Lung (tissue), 12 donors: ENCODE data around the gene SLC19A1. TPM values are rescaled to one million over a fixed set of nuclear protein-coding genes. Genes with fewer than 3 reads are reported as not detected.

Source experiments
- ATAC-seq: fragments of 200-7000 bp; cut with Tn5 transposase; one replicate; pipeline ENCODE4 v1.9.1; 2020; ENCODE audit warnings: moderate number of reproducible peaks; ENCODE audit not compliant: insufficient read depth, low FRiP score
- DNase-seq, 3 donors: peaks; one replicate each; pipeline ENCODE4 v3.0.0-alpha.2; 2013 to 2017
- H3K27ac ChIP-seq, 2 donors: one replicate each; pipeline ENCODE4 v1.5.1; 2013; ENCODE audit warnings: mild to moderate bottlenecking in 2 of 2, moderate library complexity in 2 of 2, control low read depth in 1 of 2, inconsistent platforms in 1 of 2, low read depth in 1 of 2, low read length in 1 of 2
- H3K27me3 ChIP-seq, 3 donors: one replicate each; pipeline ENCODE4 v1.5.1; 2013; ENCODE audit warnings: low read length in 2 of 3; ENCODE audit not compliant: control insufficient read depth in 3 of 3, insufficient read depth in 3 of 3
- H3K36me3 ChIP-seq, 4 donors: one replicate each; pipeline ENCODE4 v1.5.1; 2013; ENCODE audit warnings: low read length in 4 of 4, mild to moderate bottlenecking in 1 of 4, moderate library complexity in 1 of 4; ENCODE audit not compliant: control insufficient read depth in 4 of 4, insufficient read depth in 4 of 4
- H3K4me1 ChIP-seq, 5 donors: one replicate each; pipeline ENCODE4 v1.5.1; 2013; ENCODE audit warnings: low read length in 5 of 5, mild to moderate bottlenecking in 2 of 5, moderate library complexity in 1 of 5; ENCODE audit not compliant: control insufficient read depth in 5 of 5, insufficient read depth in 5 of 5
- H3K4me3 ChIP-seq: one replicate; pipeline ENCODE4 v1.5.1; 2013; ENCODE audit warnings: mild to moderate bottlenecking, control low read depth, moderate library complexity
- H3K9ac ChIP-seq, 2 donors: one replicate each; pipeline ENCODE4 v1.5.1; 2013; ENCODE audit warnings: low read length in 2 of 2, control low read depth in 1 of 2; ENCODE audit not compliant: insufficient read depth in 1 of 2
- H3K9me3 ChIP-seq, 4 donors: one replicate each; pipeline ENCODE4 v1.5.1; 2013; ENCODE audit warnings: low read length in 3 of 4, mild to moderate bottlenecking in 1 of 4, moderate library complexity in 1 of 4; ENCODE audit not compliant: control insufficient read depth in 4 of 4, insufficient read depth in 3 of 4
- WGBS, 2 donors: extraction: QIAGEN DNeasy Blood & Tissue Kit; methylation state at CpG; one replicate each; pipeline ENCODE4 v1.1.7; 2013; 5-methylcytosine and 5-hydroxymethylcytosine counted together
- polyA plus RNA-seq, 2 donors: library from polyadenylated mRNA; stranded (reverse); fragments of 200-250 nt; gene quantifications; one replicate each; pipeline ENCODE4 v1.2.1, GENCODE V29; 2013
- total RNA-seq, 2 donors: library from RNA; depleted of rRNA in 1 of 2; stranded (reverse); fragments of >200 nt in 1 of 2; gene quantifications; one replicate each; pipeline ENCODE4 v1.2.1, GENCODE V29; 2014 to 2021
- TF ChIP-seq, protein P1 (sequence below): IDR thresholded peaks from 2 replicates; pipeline ENCODE4 v1.5.1; 2012; ENCODE audit warnings: mild to moderate bottlenecking; ENCODE audit errors: control extremely low read depth, extremely low read depth
- donor health status: control.
- donor health status: control.
- donor health status: Bipolar disorder and iron deficiency.
- donor health status: healthy.
- donor health status: DM: yes; HTN: yes; CAD: no.

Gene SLC19A1
- total and polyA plus RNA-seq, 4 donors, result 23.8 to 42.0 (median 26.2) TPM

DNA sequence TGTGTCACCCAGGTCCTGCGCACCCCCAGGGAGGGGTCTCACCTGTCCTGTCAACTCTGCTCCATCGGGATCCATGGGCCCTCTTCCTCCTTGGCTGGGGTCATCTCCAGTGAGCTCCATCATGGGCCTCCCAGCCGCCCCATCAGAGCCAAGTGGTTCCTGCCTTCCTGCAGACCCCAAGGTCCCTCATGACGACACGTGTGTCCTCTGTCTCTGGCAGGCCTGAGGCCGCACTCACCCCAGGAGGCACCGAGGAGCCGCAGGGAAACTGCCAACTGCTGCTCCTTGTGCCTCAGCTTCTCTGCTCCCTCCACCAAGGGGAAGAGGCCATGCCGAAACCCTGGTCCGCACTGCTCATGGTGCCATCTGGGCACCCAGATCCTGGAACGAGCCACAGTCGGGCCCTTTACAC lies 90.5 kb downstream of the SLC19A1 start:
- H3K9me3 ChIP-seq, result peaks cover 0 to 3% (median 1%) of the 10 kb centered on the region in 4 donors
- no peak for ATAC-seq
- H3K9ac ChIP-seq, result no peak overlapping the region

GRCh38 chr21:45451091-45451740 lies 91.0 kb downstream of the SLC19A1 start:
- Histone ChIP-seq H3K4me1 (peaks cover 0 to 36% (median 15%) of the 10 kb centered on the region in 5 donors), H3K9ac (no peak overlapping the region), H3K4me3 (no peak overlapping the region), H3K36me3 (peaks cover 0 to 3% (median 0%) of the 10 kb centered on the region in 4 donors), H3K9me3 (peaks cover 0 to 3% (median 1%) of the 10 kb centered on the region in 4 donors), H3K27me3 (peaks cover 0 to 3% (median 0%) of the 10 kb centered on the region in 3 donors), H3K27ac (no peak overlapping the region)
- DNase-seq, result no peak
- TF ChIP-seq, protein P1, sequence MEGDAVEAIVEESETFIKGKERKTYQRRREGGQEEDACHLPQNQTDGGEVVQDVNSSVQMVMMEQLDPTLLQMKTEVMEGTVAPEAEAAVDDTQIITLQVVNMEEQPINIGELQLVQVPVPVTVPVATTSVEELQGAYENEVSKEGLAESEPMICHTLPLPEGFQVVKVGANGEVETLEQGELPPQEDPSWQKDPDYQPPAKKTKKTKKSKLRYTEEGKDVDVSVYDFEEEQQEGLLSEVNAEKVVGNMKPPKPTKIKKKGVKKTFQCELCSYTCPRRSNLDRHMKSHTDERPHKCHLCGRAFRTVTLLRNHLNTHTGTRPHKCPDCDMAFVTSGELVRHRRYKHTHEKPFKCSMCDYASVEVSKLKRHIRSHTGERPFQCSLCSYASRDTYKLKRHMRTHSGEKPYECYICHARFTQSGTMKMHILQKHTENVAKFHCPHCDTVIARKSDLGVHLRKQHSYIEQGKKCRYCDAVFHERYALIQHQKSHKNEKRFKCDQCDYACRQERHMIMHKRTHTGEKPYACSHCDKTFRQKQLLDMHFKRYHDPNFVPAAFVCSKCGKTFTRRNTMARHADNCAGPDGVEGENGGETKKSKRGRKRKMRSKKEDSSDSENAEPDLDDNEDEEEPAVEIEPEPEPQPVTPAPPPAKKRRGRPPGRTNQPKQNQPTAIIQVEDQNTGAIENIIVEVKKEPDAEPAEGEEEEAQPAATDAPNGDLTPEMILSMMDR, result no peak
- no peak for ATAC-seq
- WGBS, 2 donors, result 83 to 88% methylated on average over 20 of the region's 20 CpGs

More for the DNA sequence above, 90.5 kb downstream of the SLC19A1 start:
- 90 to 94% methylated on average over 12 of the region's 12 CpGs for whole genome bisulfite sequencing, 2 donors
- no peak for DNase-seq
- Histone ChIP-seq H3K4me1 (peaks cover 0 to 37% (median 15%) of the 10 kb centered on the region in 5 donors), H3K27ac (no peak overlapping the region), H3K4me3 (no peak overlapping the region), H3K27me3 (peaks cover 0 to 3% (median 0%) of the 10 kb centered on the region in 3 donors), H3K36me3 (peaks cover 0 to 3% (median 0%) of the 10 kb centered on the region in 4 donors)
- TF ChIP-seq, protein P1, result no peak

GRCh38 chr21:45450423-45451090 lies 91.7 kb downstream of the SLC19A1 start:
- TF ChIP-seq, protein P1, result no peak
- no peak for ATAC-seq
- Histone ChIP-seq H3K9ac (no peak overlapping the region), H3K27me3 (peaks cover 0 to 3% (median 0%) of the 10 kb centered on the region in 3 donors), H3K27ac (no peak overlapping the region), H3K4me3 (no peak overlapping the region), H3K4me1 (peaks cover 0 to 29% (median 15%) of the 10 kb centered on the region in 5 donors), H3K9me3 (peaks cover 0 to 3% (median 1%) of the 10 kb centered on the region in 4 donors), H3K36me3 (peaks cover 0 to 3% (median 0%) of the 10 kb centered on the region in 4 donors)
- 88 to 93% methylated on average over 24 of the region's 24 CpGs for WGBS, 2 donors
- DNase-seq, result no peak
